Memory B cell (primary cell): ENCODE measurements around the gene CCL25.
"Not testable (repeated sequence)": the region's sequence is repeated elsewhere in the genome, so short reads cannot be mapped to it uniquely, and the experiment has no call there.

Experiments
- ATAC-seq: fragments of 150-1000 bp; cut with Tn5 transposase; 2 replicates; pipeline ENCODE4 v1.10.0; 2021; ENCODE audit warnings: low read depth, mild to moderate bottlenecking, moderate library complexity
- DNase-seq, 2 donors: peaks; one replicate each; pipeline ENCODE4 v3.0.0; 2022; ENCODE audit warnings: low spot score in 2 of 2
- H3K27ac Mint-ChIP-seq: one replicate; pipeline ENCODE4 v1.8.0; 2022; ENCODE audit warnings: mild to moderate bottlenecking, moderate library complexity, mixed read lengths
- H3K27me3 Mint-ChIP-seq: one replicate; pipeline ENCODE4 v1.8.0; 2022; ENCODE audit warnings: mixed read lengths
- H3K36me3 Mint-ChIP-seq: one replicate; pipeline ENCODE4 v1.8.0; 2022; ENCODE audit warnings: mild to moderate bottlenecking, mixed read lengths
- H3K4me1 Mint-ChIP-seq: one replicate; pipeline ENCODE4 v1.8.0; 2022; ENCODE audit warnings: mixed read lengths
- H3K4me3 Mint-ChIP-seq: one replicate; pipeline ENCODE4 v1.8.0; 2022; ENCODE audit warnings: mild to moderate bottlenecking, moderate library complexity, mixed read lengths
- H3K9me3 Mint-ChIP-seq: one replicate; pipeline ENCODE4 v1.8.0; 2022; ENCODE audit warnings: mixed read lengths

CCL25 gene

DNA sequence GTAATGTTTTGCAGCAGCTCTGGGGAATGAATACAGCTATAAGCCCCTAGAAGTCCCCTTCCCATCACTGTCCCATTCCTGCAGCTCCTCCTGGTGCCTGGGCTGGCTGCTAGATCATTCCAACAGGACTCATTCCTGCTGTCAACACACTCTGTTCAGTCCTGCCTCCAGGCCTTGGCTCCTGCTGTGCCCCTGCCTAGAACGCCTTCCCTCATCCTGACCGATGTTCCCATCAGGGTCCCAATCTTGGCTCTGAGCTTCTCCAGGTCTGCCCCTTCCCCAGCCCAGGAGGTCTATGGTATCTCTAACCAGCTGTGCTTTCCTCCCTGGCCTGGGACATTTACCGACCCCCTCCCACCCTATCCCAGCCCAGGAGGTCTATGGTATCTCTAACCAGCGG is 48.8 kb downstream of the CCL25 start:
- ATAC-seq, result no peak
- H3K27me3 Mint-ChIP-seq, result peaks cover 18% of the 10 kb centered on the region
- H3K27ac Mint-ChIP-seq, result no peak overlapping the region
- no peak for DNase-seq
- no peaks in the 10 kb centered on the region for H3K36me3 Mint-ChIP-seq
- H3K4me1 Mint-ChIP-seq, result no peaks in the 10 kb centered on the region
- H3K4me3 Mint-ChIP-seq, result no peak overlapping the region
- peaks cover 9% of the 10 kb centered on the region for H3K9me3 Mint-ChIP-seq

GRCh38 chr19:8101910-8102309 is 49.4 kb downstream of the CCL25 start:
- not testable (repeated sequence) for H3K27ac Mint-ChIP-seq, ATAC-seq
- peaks cover 16% of the 10 kb centered on the region for H3K27me3 Mint-ChIP-seq

GRCh38 chr19:8105471-8105870 is 52.9 kb downstream of the CCL25 start:
- DNase-seq, result no peak
- Mint-ChIP-seq H3K27ac (no peak overlapping the region), H3K4me1 (no peaks in the 10 kb centered on the region), H3K9me3 (no peaks in the 10 kb centered on the region), H3K36me3 (no peaks in the 10 kb centered on the region), H3K27me3 (peaks cover 14% of the 10 kb centered on the region), H3K4me3 (no peak overlapping the region)
- ATAC-seq, result no peak

More at GRCh38 chr19:8101910-8102309, 49.4 kb downstream of the CCL25 start:
- not testable (repeated sequence) for H3K36me3 Mint-ChIP-seq, H3K4me3 Mint-ChIP-seq, DNase-seq, H3K4me1 Mint-ChIP-seq, H3K9me3 Mint-ChIP-seq

GRCh38 chr19:8107301-8107903 is 54.8 kb downstream of the CCL25 start:
- Mint-ChIP-seq H3K9me3 (no peaks in the 10 kb centered on the region), H3K4me3 (no peak overlapping the region), H3K4me1 (no peaks in the 10 kb centered on the region), H3K36me3 (no peaks in the 10 kb centered on the region), H3K27ac (no peak overlapping the region), H3K27me3 (peaks cover 7% of the 10 kb centered on the region)
- no peak for ATAC-seq
- no peak for DNase-seq

GRCh38 chr19:8108560-8109445 is 56.2 kb downstream of the CCL25 start:
- ATAC-seq (no peak), DNase-seq (no peak)
- Mint-ChIP-seq H3K9me3 (no peaks in the 10 kb centered on the region), H3K4me1 (no peaks in the 10 kb centered on the region), H3K27ac (no peak overlapping the region), H3K36me3 (no peaks in the 10 kb centered on the region), H3K4me3 (no peak overlapping the region), H3K27me3 (peaks cover 5% of the 10 kb centered on the region)

GRCh38 chr19:8109455-8109854 is 56.9 kb downstream of the CCL25 start:
- H3K9me3 Mint-ChIP-seq, result no peaks in the 10 kb centered on the region
- ATAC-seq, result no peak
- H3K4me1 Mint-ChIP-seq, result no peaks in the 10 kb centered on the region
- no peak for DNase-seq
- H3K27me3 Mint-ChIP-seq, result peaks cover 5% of the 10 kb centered on the region
- H3K36me3 Mint-ChIP-seq, result no peaks in the 10 kb centered on the region
- no peak overlapping the region for H3K27ac Mint-ChIP-seq
- no peak overlapping the region for H3K4me3 Mint-ChIP-seq

- no peak for DNase-seq
- no peak for ATAC-seq
- no peaks in the 10 kb centered on the region for H3K9me3 Mint-ChIP-seq
- H3K27ac Mint-ChIP-seq, result no peak overlapping the region
- H3K4me1 Mint-ChIP-seq, result no peaks in the 10 kb centered on the region
- no peak overlapping the region for H3K4me3 Mint-ChIP-seq
- H3K27me3 Mint-ChIP-seq, result peaks cover 5% of the 10 kb centered on the region
- H3K36me3 Mint-ChIP-seq, result no peaks in the 10 kb centered on the region
Observed at GRCh38 chr19:8109890-8110662, 57.5 kb downstream of the CCL25 start.

DNA sequence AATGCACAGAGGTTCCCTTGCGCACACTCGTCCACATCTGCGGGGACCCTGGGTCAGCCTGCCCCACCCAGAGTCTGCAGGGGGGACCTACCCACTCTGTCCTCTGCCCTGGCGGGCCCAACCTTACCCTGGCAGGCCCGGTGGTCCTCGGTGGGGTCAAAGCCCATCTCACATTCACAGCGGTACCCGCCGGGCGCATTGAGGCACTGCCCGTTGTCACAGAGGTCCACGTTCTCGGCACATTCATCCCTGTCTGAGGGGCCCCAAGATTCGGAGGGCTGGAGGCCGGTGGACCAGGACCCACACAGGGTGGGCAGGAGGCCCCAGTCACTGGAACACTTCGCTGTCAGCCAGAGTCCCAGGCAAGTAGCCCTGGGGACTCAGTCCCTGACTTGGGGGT is 58.4 kb downstream of the CCL25 start:
- Mint-ChIP-seq H3K4me3 (no peak overlapping the region), H3K27me3 (peaks cover 3% of the 10 kb centered on the region), H3K4me1 (no peaks in the 10 kb centered on the region), H3K27ac (no peak overlapping the region), H3K36me3 (no peaks in the 10 kb centered on the region), H3K9me3 (no peaks in the 10 kb centered on the region)
- no peak for DNase-seq
- no peak for ATAC-seq

- H3K27ac Mint-ChIP-seq, result no peak overlapping the region
- no peak overlapping the region for H3K4me3 Mint-ChIP-seq
- peaks cover 3% of the 10 kb centered on the region for H3K27me3 Mint-ChIP-seq
- no peaks in the 10 kb centered on the region for H3K36me3 Mint-ChIP-seq
- no peak for DNase-seq
- no peaks in the 10 kb centered on the region for H3K9me3 Mint-ChIP-seq
- no peak for ATAC-seq
- H3K4me1 Mint-ChIP-seq, result no peaks in the 10 kb centered on the region
Observed at GRCh38 chr19:8111376-8111775, 58.8 kb downstream of the CCL25 start.
